ENCODE results near the gene MORC4. TPM values are rescaled to one million over a fixed set of nuclear protein-coding genes. Genes with fewer than 3 reads are reported as not detected.
A peak's percentile ranks its signal among the peaks of the same experiment; 100 is the strongest.

MORC4 gene
- total and polyA plus RNA-seq, 7 donors, result 2.1 to 17.1 (median 7.9) TPM

GRCh38 chrX:106936246-106936645 is 63.8 kb downstream of the MORC4 start:
- no peaks in the 10 kb centered on the region for H3K9me3 ChIP-seq
- H3K27ac ChIP-seq, result no peak overlapping the region
- no peak overlapping the region for H3K4me3 ChIP-seq
- DNase-seq (no peak), ATAC-seq (no peak)
- intact Hi-C loops (cut with DNase I), result loop anchor here in 1 of 2 donors (5.0 kb wide), 1 partner anchor 39 kb away; no protein-coding TSS in a partner anchor
- WGBS, 3 donors, result 43 to 97% (median 88%) methylated on average over 1 of the region's 1 CpG
- TF ChIP-seq CTCF (IDR thresholded peaks at IDR 0.05), result no peak
- H3K27me3 ChIP-seq (ENCODE audit: insufficient read depth in 3 of 3, low read length in 2 of 3), result peaks cover 0 to 14% (median 0%) of the 10 kb centered on the region in 3 donors
- no peaks in the 10 kb centered on the region for H3K4me1 ChIP-seq
- H3K36me3 ChIP-seq (ENCODE audit: insufficient read depth in 1 of 2, low read depth in 1 of 2), result no peaks in the 10 kb centered on the region

GRCh38 chrX:106935175-106935574 is 64.8 kb downstream of the MORC4 start:
- intact Hi-C loops (cut with DNase I), result loop anchor here in 1 of 2 donors (5.0 kb wide), 1 partner anchor 38 kb away; no protein-coding TSS in a partner anchor
- TF ChIP-seq CTCF (IDR thresholded peaks at IDR 0.05), result no peak
- no peak overlapping the region for H3K4me3 ChIP-seq
- H3K9me3 ChIP-seq, result no peaks in the 10 kb centered on the region
- no peaks in the 10 kb centered on the region for H3K4me1 ChIP-seq
- no peak for DNase-seq
- no peak overlapping the region for H3K27ac ChIP-seq
- 40 to 53% (median 49%) methylated on average over 4 of the region's 4 CpGs for WGBS, 3 donors
- no peak for ATAC-seq
- H3K27me3 ChIP-seq (ENCODE audit: insufficient read depth in 3 of 3, low read length in 2 of 3), result peaks cover 0 to 19% (median 0%) of the 10 kb centered on the region in 3 donors
- no peaks in the 10 kb centered on the region for H3K36me3 ChIP-seq (ENCODE audit: insufficient read depth in 1 of 2, low read depth in 1 of 2)

- intact Hi-C loops (cut with DNase I), result no loop called here
- Histone ChIP-seq H3K4me1 (no peaks in the 10 kb centered on the region), H3K36me3 (ENCODE audit: insufficient read depth in 1 of 2, low read depth in 1 of 2) (no peaks in the 10 kb centered on the region), H3K27ac (no peak overlapping the region), H3K4me3 (no peak overlapping the region), H3K9me3 (no peaks in the 10 kb centered on the region), H3K27me3 (ENCODE audit: insufficient read depth in 3 of 3, low read length in 2 of 3) (peaks cover 0 to 11% (median 0%) of the 10 kb centered on the region in 3 donors)
- DNase-seq (no peak), ATAC-seq (peak in 2 of 4 donors; percentile 26 to 33)
- no peak for TF ChIP-seq CTCF (IDR thresholded peaks at IDR 0.05)
- 28 to 32% (median 31%) methylated on average over 2 to 3 of the region's 3 CpGs for WGBS, 3 donors
Measured at GRCh38 chrX:106933538-106933961, 66.5 kb downstream of the MORC4 start.

GRCh38 chrX:106932960-106933537 is 67.0 kb downstream of the MORC4 start:
- ATAC-seq (peak in 3 of 4 donors; percentile 4 to 26 (median 19)), DNase-seq (no peak)
- no peaks in the 10 kb centered on the region for H3K4me1 ChIP-seq
- WGBS, 3 donors, result 53 to 72% (median 60%) methylated on average over 5 to 6 of the region's 6 CpGs
- peak overlapping the region; percentile 3 for H3K27ac ChIP-seq
- TF ChIP-seq CTCF (IDR thresholded peaks at IDR 0.05), result no peak
- H3K9me3 ChIP-seq, result no peaks in the 10 kb centered on the region
- H3K4me3 ChIP-seq, result no peak overlapping the region
- peaks cover 0 to 11% (median 0%) of the 10 kb centered on the region in 3 donors for H3K27me3 ChIP-seq (ENCODE audit: insufficient read depth in 3 of 3, low read length in 2 of 3)
- no peaks in the 10 kb centered on the region for H3K36me3 ChIP-seq (ENCODE audit: insufficient read depth in 1 of 2, low read depth in 1 of 2)
- intact Hi-C loops (cut with DNase I), result no loop called here

Measured in psoas muscle (tissue), 8 donors.